ENCODE measurements around the gene STARD3. TPM values are rescaled to one million over a fixed set of nuclear protein-coding genes. Genes with fewer than 3 reads are reported as not detected.

The STARD3 gene
- total RNA-seq, 2 donors from 2014 or later: 52.5 to 202 TPM

DNA sequence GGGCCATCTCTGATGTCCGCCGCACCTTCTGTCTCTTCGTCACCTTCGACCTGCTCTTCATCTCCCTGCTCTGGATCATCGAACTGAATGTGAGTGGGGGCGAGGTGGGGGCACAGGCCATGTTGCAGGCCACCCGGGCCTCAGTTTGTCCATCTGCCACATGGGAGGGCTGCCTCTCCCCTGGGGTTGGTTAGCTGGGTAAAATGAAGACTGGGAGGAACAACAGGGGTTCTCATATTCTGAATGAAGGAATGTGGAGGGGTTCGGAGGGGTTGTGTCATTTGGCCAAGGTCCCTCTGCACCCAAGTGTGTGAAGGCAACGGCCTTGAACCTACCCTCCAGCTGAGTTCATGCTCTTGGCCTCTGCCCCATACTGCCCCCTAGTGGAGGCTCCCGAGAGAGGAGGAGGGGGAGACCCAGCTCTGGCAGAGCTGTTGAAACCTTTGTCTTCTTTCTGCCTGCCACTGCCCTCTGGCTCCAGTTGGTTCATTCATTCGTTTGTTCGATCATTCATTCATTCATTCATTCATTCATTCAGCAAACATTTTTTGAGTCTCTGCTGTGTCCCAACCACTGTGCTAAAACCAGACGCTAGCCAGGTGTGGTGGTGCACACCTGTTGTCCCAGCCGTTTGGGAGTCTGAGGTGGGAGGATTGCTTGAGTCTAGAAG is 16.9 kb downstream of the STARD3 start:
- Histone ChIP-seq H3K4me1 (replicated peaks) (peaks cover 13% of the 10 kb centered on the region), H3K27ac (no peak overlapping the region), H3K36me3 (no peaks in the 10 kb centered on the region), H3K9me3 (no peaks in the 10 kb centered on the region), H3K27me3 (replicated peaks; ENCODE audit: insufficient read depth) (no peaks in the 10 kb centered on the region), H3K4me3 (no peak overlapping the region)
- intact Hi-C loops (cut with DNase I): no loop called here
- TF ChIP-seq, protein P1, sequence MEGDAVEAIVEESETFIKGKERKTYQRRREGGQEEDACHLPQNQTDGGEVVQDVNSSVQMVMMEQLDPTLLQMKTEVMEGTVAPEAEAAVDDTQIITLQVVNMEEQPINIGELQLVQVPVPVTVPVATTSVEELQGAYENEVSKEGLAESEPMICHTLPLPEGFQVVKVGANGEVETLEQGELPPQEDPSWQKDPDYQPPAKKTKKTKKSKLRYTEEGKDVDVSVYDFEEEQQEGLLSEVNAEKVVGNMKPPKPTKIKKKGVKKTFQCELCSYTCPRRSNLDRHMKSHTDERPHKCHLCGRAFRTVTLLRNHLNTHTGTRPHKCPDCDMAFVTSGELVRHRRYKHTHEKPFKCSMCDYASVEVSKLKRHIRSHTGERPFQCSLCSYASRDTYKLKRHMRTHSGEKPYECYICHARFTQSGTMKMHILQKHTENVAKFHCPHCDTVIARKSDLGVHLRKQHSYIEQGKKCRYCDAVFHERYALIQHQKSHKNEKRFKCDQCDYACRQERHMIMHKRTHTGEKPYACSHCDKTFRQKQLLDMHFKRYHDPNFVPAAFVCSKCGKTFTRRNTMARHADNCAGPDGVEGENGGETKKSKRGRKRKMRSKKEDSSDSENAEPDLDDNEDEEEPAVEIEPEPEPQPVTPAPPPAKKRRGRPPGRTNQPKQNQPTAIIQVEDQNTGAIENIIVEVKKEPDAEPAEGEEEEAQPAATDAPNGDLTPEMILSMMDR (IDR thresholded peaks at IDR 0.05): peak; percentile 43 to 55 (median 52)
- no peak for TF ChIP-seq POLR2A (IDR thresholded peaks at IDR 0.05)
- DNase-seq (ENCODE audit: low spot score): peak; percentile 47
- 73% methylated on average over 14 of the region's 14 CpGs for WGBS

DNA sequence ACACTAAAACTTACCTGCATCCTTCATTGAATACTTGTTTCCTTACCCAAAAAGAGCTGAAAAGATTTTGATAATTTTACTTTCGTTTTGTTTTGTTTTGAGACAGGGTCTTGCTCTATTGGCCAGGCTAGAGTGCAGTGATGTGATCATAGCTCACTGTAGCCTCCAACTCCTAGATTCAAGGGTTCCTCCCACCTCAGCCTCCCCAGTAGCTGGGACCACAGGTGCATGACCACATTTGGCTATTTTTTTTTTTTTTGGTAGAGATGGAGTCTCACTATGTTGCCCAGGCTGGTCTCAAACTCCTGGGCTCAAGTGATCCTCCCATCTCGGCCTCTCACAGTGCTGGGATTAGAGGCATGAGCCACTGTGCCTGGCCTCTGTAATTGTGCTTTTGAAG is 18.2 kb downstream of the STARD3 start:
- Histone ChIP-seq H3K27me3 (replicated peaks; ENCODE audit: insufficient read depth) (no peaks in the 10 kb centered on the region), H3K4me1 (replicated peaks) (peaks cover 13% of the 10 kb centered on the region), H3K4me3 (no peak overlapping the region), H3K27ac (no peak overlapping the region), H3K9me3 (no peaks in the 10 kb centered on the region), H3K36me3 (no peaks in the 10 kb centered on the region)
- TF ChIP-seq, protein P1 (IDR thresholded peaks at IDR 0.05): no peak
- no peak for TF ChIP-seq POLR2AphosphoS5 (IDR thresholded peaks at IDR 0.05)
- no peak for TF ChIP-seq POLR2A (IDR thresholded peaks at IDR 0.05)
- WGBS: 85% methylated on average over 2 of the region's 2 CpGs
- DNase-seq (ENCODE audit: low spot score): no peak
- intact Hi-C loops (cut with DNase I): no loop called here

- Histone ChIP-seq H3K9me3 (no peaks in the 10 kb centered on the region), H3K4me3 (no peak overlapping the region), H3K27ac (no peak overlapping the region), H3K4me1 (replicated peaks) (peaks cover 11% of the 10 kb centered on the region), H3K27me3 (replicated peaks; ENCODE audit: insufficient read depth) (no peaks in the 10 kb centered on the region), H3K36me3 (no peaks in the 10 kb centered on the region)
- WGBS: 94% methylated on average over 11 of the region's 11 CpGs
- intact Hi-C loops (cut with DNase I): no loop called here
- TF ChIP-seq POLR2AphosphoS5 (IDR thresholded peaks at IDR 0.05) (no peak), POLR2A (IDR thresholded peaks at IDR 0.05) (no peak)
- TF ChIP-seq, protein P1 (IDR thresholded peaks at IDR 0.05): no peak
- DNase-seq (ENCODE audit: low spot score): no peak
Measured at GRCh38 chr17:39658346-39658745, 21.4 kb downstream of the STARD3 start.

DNA sequence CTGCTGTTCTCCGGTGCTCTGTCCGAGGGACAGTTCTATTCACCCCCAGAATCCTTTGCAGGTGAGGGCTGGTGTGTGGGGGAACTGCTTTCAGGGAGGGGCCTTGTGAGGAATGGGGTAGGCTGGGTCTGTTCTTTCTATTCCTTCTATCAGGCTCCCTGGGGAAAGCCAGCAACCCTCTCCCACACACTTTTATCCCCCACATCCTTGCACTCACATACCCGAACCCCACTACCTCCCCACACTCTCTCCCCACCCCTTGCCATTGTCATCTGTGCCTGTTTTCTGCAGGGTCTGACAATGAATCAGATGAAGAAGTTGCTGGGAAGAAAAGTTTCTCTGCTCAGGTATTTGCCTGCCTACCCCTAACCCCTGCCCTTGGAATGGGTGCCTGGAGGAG is 21.8 kb downstream of the STARD3 start:
- Histone ChIP-seq H3K27ac (peak overlapping the region in 1 of 2 donors; percentile 37), H3K36me3 (no peaks in the 10 kb centered on the region), H3K9me3 (no peaks in the 10 kb centered on the region), H3K27me3 (replicated peaks; ENCODE audit: insufficient read depth) (no peaks in the 10 kb centered on the region), H3K4me3 (no peak overlapping the region), H3K4me1 (replicated peaks) (peaks cover 11% of the 10 kb centered on the region)
- 87% methylated on average over 3 of the region's 3 CpGs for WGBS
- no peak for TF ChIP-seq POLR2AphosphoS5 (IDR thresholded peaks at IDR 0.05)
- TF ChIP-seq POLR2A (IDR thresholded peaks at IDR 0.05): no peak
- TF ChIP-seq, protein P1 (IDR thresholded peaks at IDR 0.05): no peak
- DNase-seq (ENCODE audit: low spot score): no peak
- intact Hi-C loops (cut with DNase I): no loop called here
